GM23338 (cell line): Measurements from ENCODE around the gene RENBP. TPM values are rescaled to one million over a fixed set of nuclear protein-coding genes. Genes with fewer than 3 reads are reported as not detected.

Source experiments
- ATAC-seq: fragments of 200-7000 bp; cut with Tn5 transposase; 3 replicates; pipeline ENCODE4 v1.9.1; 2020
- DNase-seq: peaks from one replicate; pipeline ENCODE4 v3.0.0-alpha.2; 2015; ENCODE audit warnings: low spot score
- H2AFZ ChIP-seq: fragments of 200-600 bp; sonication (generic); 2 replicates; pipeline ENCODE4 v1.8.0; 2016; ENCODE audit warnings: antibody characterized with exemption, mild to moderate bottlenecking, moderate library complexity
- H3F3A ChIP-seq: fragments of 200-600 bp; sonication (generic); replicated peaks from 2 replicates; pipeline ENCODE4 v1.8.0; 2017; ENCODE audit warnings: antibody characterized with exemption, mixed run types, low read depth
- H3K27ac ChIP-seq: fragments of 200-600 bp; sonication (generic); 2 replicates; pipeline ENCODE4 v1.6.1; 2016; ENCODE audit warnings: low read depth
- H3K27me3 ChIP-seq: fragments of 200-600 bp; sonication (generic); 2 replicates; pipeline ENCODE4 v1.8.0; 2016; ENCODE audit warnings: mild to moderate bottlenecking, mixed run types, moderate library complexity; ENCODE audit not compliant: insufficient read depth
- H3K36me3 ChIP-seq: fragments of 200-600 bp; sonication (generic); 2 replicates; pipeline ENCODE4 v1.8.0; 2016; ENCODE audit warnings: mild to moderate bottlenecking; ENCODE audit not compliant: insufficient read depth
- H3K4me1 ChIP-seq: fragments of 200-600 bp; sonication (generic); 2 replicates; pipeline ENCODE4 v1.8.0; 2016; ENCODE audit warnings: mild to moderate bottlenecking, moderate library complexity; ENCODE audit not compliant: insufficient read depth
- H3K4me2 ChIP-seq: fragments of 200-600 bp; sonication (generic); 2 replicates; pipeline ENCODE4 v1.7.1; 2017; ENCODE audit warnings: mixed run types
- H3K4me3 ChIP-seq: fragments of 200-600 bp; sonication (generic); 2 replicates; pipeline ENCODE4 v1.6.1; 2016; ENCODE audit warnings: mixed run types
- H3K79me2 ChIP-seq: fragments of 200-600 bp; sonication (generic); replicated peaks from 2 replicates; pipeline ENCODE4 v1.8.0; 2017; ENCODE audit warnings: mild to moderate bottlenecking; ENCODE audit not compliant: insufficient read depth
- H3K9me2 ChIP-seq: fragments of 200-600 bp; sonication (generic); 2 replicates; pipeline ENCODE4 v1.8.0; 2017; ENCODE audit not compliant: insufficient read depth
- H4K20me1 ChIP-seq: fragments of 200-600 bp; sonication (generic); replicated peaks from 2 replicates; pipeline ENCODE4 v1.8.0; 2017; ENCODE audit warnings: mild to moderate bottlenecking; ENCODE audit not compliant: insufficient read depth
- H3K27ac Mint-ChIP-seq: 2 replicates; pipeline ENCODE4 v1.8.0; 2020; ENCODE audit warnings: inconsistent platforms, mild to moderate bottlenecking, moderate library complexity, mixed read lengths
- H3K27me3 Mint-ChIP-seq: 3 replicates; pipeline ENCODE4 v1.8.0; 2022; ENCODE audit warnings: low read depth, mild to moderate bottlenecking, moderate library complexity, mixed read lengths, inconsistent platforms; ENCODE audit not compliant: insufficient read depth, poor library complexity
- H3K36me3 Mint-ChIP-seq: 3 replicates; pipeline ENCODE4 v1.8.0; 2021; ENCODE audit warnings: low read depth, mild to moderate bottlenecking, inconsistent platforms, moderate library complexity, mixed read lengths
- H3K4me1 Mint-ChIP-seq: 3 replicates; pipeline ENCODE4 v1.8.0; 2020; ENCODE audit warnings: mild to moderate bottlenecking, inconsistent platforms, mixed read lengths
- H3K4me3 Mint-ChIP-seq: 3 replicates; pipeline ENCODE4 v1.8.0; 2021; ENCODE audit warnings: moderate library complexity, mild to moderate bottlenecking, inconsistent platforms, mixed read lengths
- H3K9me3 Mint-ChIP-seq: 3 replicates; pipeline ENCODE4 v1.8.0; 2020; ENCODE audit warnings: moderate library complexity, mild to moderate bottlenecking, inconsistent platforms, mixed read lengths
- CTCF ChIP-seq, 2 experiments: fragments of 200-600 bp in 1 of 2; sonication (generic) in 1 of 2; conservative IDR thresholded peaks; 2 replicates each; pipeline versions ENCODE4 v1.5.1 to v1.6.1; 2016 to 2017; ENCODE audit warnings: antibody characterized with exemption in 2 of 2, low read depth in 2 of 2, mild to moderate bottlenecking in 2 of 2, moderate library complexity in 1 of 2
- EZH2 ChIP-seq: fragments of 200-600 bp; sonication (generic); IDR thresholded peaks from one replicate; pipeline ENCODE4 v1.8.0; 2017; ENCODE audit warnings: antibody characterized with exemption, mild to moderate bottlenecking, low read depth; ENCODE audit not compliant: unreplicated experiment
- JUNB ChIP-seq: IDR thresholded peaks from one replicate; pipeline ENCODE4 v1.6.1; 2016; ENCODE audit warnings: antibody characterized with exemption; ENCODE audit not compliant: unreplicated experiment
- NANOG ChIP-seq: IDR thresholded peaks from 2 replicates; pipeline ENCODE4 v1.6.1; 2016; ENCODE audit warnings: antibody characterized with exemption, borderline replicate concordance
- REST ChIP-seq: IDR thresholded peaks from one replicate; pipeline ENCODE4 v1.6.1; 2018; ENCODE audit warnings: antibody characterized with exemption; ENCODE audit not compliant: unreplicated experiment
- STAT1 ChIP-seq: IDR thresholded peaks from one replicate; pipeline ENCODE4 v1.6.1; 2016; ENCODE audit warnings: antibody characterized with exemption; ENCODE audit not compliant: unreplicated experiment
- ZNF114 ChIP-seq: fragments of 250-450 bp; sonication (Bioruptor Pico); IDR thresholded peaks from 2 replicates; pipeline ENCODE4 v1.5.0; 2020; ENCODE audit warnings: mild to moderate bottlenecking, moderate library complexity
- ZNF331 ChIP-seq: fragments of 250-450 bp; sonication (Bioruptor Pico); IDR thresholded peaks from 2 replicates; pipeline ENCODE4 v1.5.0; 2020; ENCODE audit warnings: low read depth, mild to moderate bottlenecking, moderate library complexity
- polyA plus RNA-seq: library from polyadenylated mRNA; unstranded; fragments of >200 nt; fragmentation: Nextera tagmentation; extraction: Ambion mirVana; gene quantifications from 2 replicates; pipeline ENCODE4 v1.2.1, GENCODE V29; 2016
- total RNA-seq: library from RNA; depleted of rRNA; stranded (reverse); fragments of >200 nt; shearing (Covaris generic); gene quantifications from 2 replicates; pipeline ENCODE4 v1.2.3, GENCODE V29; 2014

Gene RENBP
- total and polyA plus RNA-seq, 2 experiments from 2014 or later = 2.0 to 10.3 TPM

DNA sequence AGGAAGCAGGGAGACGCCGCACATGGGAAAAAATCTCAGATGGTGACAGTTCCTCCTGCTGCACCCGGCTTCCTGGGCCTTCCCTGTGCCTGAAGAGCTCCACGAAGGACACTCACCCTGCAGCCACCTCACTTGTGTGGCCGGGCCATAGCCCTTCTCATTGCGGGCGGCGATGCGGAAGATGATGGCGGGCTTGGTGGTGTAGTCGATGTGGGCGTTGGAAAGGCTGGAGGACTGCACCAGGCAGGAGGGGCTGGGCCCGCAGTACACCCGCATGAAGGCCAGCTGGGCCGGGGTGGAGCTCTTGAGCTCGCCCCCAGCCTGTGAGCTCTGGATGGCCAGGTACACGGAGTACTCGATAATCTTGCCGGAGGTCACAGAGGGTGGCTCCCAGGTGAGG lies 5.7 kb upstream of the RENBP start:
- H2AFZ ChIP-seq = no peak overlapping the region
- H3K27me3 ChIP-seq = no peaks in the 10 kb centered on the region
- Mint-ChIP-seq H3K27ac (0 out of 2 replicates have a peak overlapping the region, but pooled peaks have one; percentile 31), H3K4me3 (no peak overlapping the region), H3K4me1 (peaks cover 17% of the 10 kb centered on the region), H3K36me3 (peaks cover 54% of the 10 kb centered on the region), H3K9me3 (no peaks in the 10 kb centered on the region), H3K27me3 (peaks cover 2% of the 10 kb centered on the region)
- no peak overlapping the region for H3K27ac ChIP-seq
- DNase-seq = no peak
- no peak overlapping the region for H3K4me2 ChIP-seq
- H4K20me1 ChIP-seq = no peaks in the 10 kb centered on the region
- no peak overlapping the region for H3K4me3 ChIP-seq
- no peaks in the 10 kb centered on the region; the same call in 1 of the 2 replicates for H3K4me1 ChIP-seq
- no peak for TF ChIP-seq ZNF331
- no peak for TF ChIP-seq NANOG
- ATAC-seq = no peak
- H3F3A ChIP-seq = no peaks in the 10 kb centered on the region
- H3K9me2 ChIP-seq = no peaks in the 10 kb centered on the region
- H3K36me3 ChIP-seq = no peaks in the 10 kb centered on the region; the same call in 1 of the 2 replicates
- no peaks in the 10 kb centered on the region for H3K79me2 ChIP-seq

GRCh38 chrX:153948847-153949805 lies 4.7 kb upstream of the RENBP start:
- Mint-ChIP-seq H3K4me1 (peaks cover 20% of the 10 kb centered on the region), H3K27me3 (peaks cover 5% of the 10 kb centered on the region), H3K4me3 (peak overlapping the region; percentile 23; the same call in 1 of the 3 replicates), H3K27ac (no peak overlapping the region; the same call in 1 of the 2 replicates), H3K9me3 (no peaks in the 10 kb centered on the region), H3K36me3 (peaks cover 46% of the 10 kb centered on the region)
- no peaks in the 10 kb centered on the region for H4K20me1 ChIP-seq
- TF ChIP-seq REST = no peak
- no peak for TF ChIP-seq ZNF331
- no peak for TF ChIP-seq ZNF114 (CRISPR knock-in tag)
- no peak for TF ChIP-seq JUNB
- TF ChIP-seq STAT1 = no peak
- no peak for TF ChIP-seq CTCF (conservative IDR thresholded peaks at IDR 0.05; ENCODE audit: low read depth in 2 of 2)
- TF ChIP-seq EZH2 = no peak
- no peak overlapping the region for H2AFZ ChIP-seq
- H3F3A ChIP-seq = no peaks in the 10 kb centered on the region
- H3K27me3 ChIP-seq = no peaks in the 10 kb centered on the region
- no peak overlapping the region for H3K4me2 ChIP-seq
- no peaks in the 10 kb centered on the region; the same call in 1 of the 2 replicates for H3K4me1 ChIP-seq
- peak; percentile 6; the same call in 2 of the 3 replicates for ATAC-seq
- H3K36me3 ChIP-seq = no peaks in the 10 kb centered on the region; the same call in 1 of the 2 replicates
- peak; percentile 25 for DNase-seq
- no peaks in the 10 kb centered on the region for H3K79me2 ChIP-seq
- no peak overlapping the region for H3K4me3 ChIP-seq
- H3K9me2 ChIP-seq = no peaks in the 10 kb centered on the region
- peak overlapping the region; percentile 84; the same call in 1 of the 2 replicates for H3K27ac ChIP-seq
